GM12872 (cell line): ENCODE data around the gene TMEM9.

Experiments
- TF ChIP-seq, protein P1 (sequence below): IDR thresholded peaks from 3 replicates; pipeline ENCODE4 v1.5.1; 2011; ENCODE audit warnings: low read depth, mild to moderate bottlenecking, low read length, moderate library complexity; ENCODE audit not compliant: insufficient read depth

The TMEM9 gene

GRCh38 chr1:201154389-201155165 is at the start of gene TMEM9:
Gene TMEM9 (minus strand): TSS chr1:201154474. CDS start chr1:201153923, 551 bp downstream.
- TF ChIP-seq, protein P1, sequence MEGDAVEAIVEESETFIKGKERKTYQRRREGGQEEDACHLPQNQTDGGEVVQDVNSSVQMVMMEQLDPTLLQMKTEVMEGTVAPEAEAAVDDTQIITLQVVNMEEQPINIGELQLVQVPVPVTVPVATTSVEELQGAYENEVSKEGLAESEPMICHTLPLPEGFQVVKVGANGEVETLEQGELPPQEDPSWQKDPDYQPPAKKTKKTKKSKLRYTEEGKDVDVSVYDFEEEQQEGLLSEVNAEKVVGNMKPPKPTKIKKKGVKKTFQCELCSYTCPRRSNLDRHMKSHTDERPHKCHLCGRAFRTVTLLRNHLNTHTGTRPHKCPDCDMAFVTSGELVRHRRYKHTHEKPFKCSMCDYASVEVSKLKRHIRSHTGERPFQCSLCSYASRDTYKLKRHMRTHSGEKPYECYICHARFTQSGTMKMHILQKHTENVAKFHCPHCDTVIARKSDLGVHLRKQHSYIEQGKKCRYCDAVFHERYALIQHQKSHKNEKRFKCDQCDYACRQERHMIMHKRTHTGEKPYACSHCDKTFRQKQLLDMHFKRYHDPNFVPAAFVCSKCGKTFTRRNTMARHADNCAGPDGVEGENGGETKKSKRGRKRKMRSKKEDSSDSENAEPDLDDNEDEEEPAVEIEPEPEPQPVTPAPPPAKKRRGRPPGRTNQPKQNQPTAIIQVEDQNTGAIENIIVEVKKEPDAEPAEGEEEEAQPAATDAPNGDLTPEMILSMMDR: no peak

- TF ChIP-seq, protein P1: no peak
Measured at GRCh38 chr1:201198598-201198997, 44.3 kb upstream of the TMEM9 start.

DNA sequence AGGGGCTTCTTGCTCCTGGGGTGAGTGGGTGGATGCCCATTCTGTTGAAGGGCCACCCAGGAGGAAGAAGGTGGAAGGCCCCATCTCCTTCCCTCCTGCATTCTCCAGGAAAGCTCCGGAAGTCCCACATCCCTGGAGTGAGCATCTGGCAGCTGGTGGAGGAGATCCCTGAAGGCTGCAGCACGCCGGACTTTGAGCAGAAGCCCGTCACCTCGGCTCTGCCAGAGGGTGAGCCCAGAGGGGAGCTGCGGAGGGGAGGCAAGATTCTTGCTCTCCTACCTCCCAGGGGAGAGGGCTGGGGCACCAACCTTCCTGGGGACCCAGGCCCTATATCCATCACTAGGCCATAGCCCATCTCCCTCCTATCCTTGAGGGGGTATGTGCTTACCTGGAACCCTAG is 39.8 kb upstream of the TMEM9 start:
- TF ChIP-seq, protein P1: no peak

DNA sequence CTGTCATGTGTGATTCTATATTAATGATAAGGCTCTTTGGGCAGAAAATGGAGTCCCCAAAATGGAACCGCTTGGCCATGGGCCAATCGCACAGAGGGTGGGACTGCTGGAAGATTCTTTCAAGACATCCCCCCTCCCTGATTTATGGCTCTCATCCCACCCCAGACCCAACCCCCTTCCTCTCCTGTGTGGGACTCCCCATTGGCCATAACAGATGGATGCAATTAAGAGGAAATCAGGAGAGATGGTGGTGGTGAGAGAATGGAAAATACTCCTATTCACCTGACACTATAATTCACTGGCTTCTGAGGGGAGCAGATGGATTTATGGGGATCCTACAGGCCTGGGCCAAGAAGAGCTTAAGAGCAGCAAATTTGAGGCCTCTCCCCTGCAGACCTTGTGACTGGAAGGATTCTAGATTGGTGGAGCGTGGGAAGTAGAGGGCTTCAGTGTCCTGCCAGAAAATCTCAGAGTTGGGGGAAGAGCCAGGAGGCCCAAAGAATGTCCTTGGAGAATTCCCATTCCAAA is 38.1 kb upstream of the TMEM9 start:
- TF ChIP-seq, protein P1: no peak

- TF ChIP-seq, protein P1: no peak
Measured at GRCh38 chr1:201191653-201192260, 37.5 kb upstream of the TMEM9 start.

DNA sequence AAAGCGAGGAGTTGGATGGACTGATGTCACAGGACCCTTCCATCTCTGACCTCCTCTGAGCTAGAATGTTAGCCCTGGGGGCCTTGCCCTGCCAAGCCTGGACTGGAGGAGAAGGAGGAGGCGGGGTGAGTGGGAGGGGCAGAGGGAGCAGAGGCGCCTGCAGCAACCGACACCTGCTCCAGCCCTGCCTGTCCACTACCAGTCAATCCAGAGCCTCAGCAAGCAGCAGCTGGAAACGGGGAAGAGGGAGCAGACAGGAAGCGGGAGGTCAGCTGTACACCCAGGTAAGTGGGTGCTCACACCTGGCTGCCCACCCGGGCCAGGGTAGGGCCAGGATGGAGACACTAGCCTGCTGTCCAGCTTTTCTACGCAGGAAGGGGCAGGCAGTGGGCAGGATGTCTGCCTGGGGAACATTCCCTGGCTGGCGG is 36.4 kb upstream of the TMEM9 start, which contains the start of gene IGFN1:
Gene IGFN1 (plus strand): TSS at position 201 of the 428 bp plus-strand sequence. CDS start 2,470 bp downstream, outside the sequence.
- TF ChIP-seq, protein P1: no peak

- TF ChIP-seq, protein P1: no peak
Measured at GRCh38 chr1:201190005-201190404, 35.7 kb upstream of the TMEM9 start.
